ENCODE data around the gene DPEP3.

Gene DPEP3

DNA sequence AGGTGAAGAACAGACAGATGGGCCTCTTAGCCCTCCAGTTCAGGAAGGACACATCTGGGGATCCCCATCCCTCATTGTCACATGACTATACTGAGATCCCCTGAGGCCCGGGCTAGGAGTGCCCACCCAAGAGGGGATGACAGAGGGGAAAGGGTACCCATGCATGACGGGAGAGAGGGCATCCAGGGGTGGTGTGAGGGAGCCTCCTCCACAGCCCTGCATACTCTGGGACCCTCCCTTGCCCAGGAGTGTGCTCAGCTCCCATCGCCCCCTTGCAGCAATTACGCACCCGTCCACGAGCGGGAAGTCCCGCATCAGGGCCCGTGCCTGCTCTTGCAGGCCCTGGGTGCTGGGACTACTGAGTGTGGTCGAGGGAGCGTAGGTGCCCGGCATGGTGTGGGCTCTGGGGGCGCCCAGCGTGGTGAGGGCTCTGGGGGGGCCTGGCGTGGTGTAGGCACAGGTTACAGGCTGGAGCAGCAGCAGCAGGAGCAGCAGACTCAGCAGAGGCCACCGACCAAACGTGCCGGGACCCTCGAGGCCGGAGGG lies 12.4 kb upstream of the DPEP3 start:
- no peak overlapping the region for H3K4me3 ChIP-seq (ENCODE audit: low read depth, low read length)
- TF ChIP-seq, protein P1, sequence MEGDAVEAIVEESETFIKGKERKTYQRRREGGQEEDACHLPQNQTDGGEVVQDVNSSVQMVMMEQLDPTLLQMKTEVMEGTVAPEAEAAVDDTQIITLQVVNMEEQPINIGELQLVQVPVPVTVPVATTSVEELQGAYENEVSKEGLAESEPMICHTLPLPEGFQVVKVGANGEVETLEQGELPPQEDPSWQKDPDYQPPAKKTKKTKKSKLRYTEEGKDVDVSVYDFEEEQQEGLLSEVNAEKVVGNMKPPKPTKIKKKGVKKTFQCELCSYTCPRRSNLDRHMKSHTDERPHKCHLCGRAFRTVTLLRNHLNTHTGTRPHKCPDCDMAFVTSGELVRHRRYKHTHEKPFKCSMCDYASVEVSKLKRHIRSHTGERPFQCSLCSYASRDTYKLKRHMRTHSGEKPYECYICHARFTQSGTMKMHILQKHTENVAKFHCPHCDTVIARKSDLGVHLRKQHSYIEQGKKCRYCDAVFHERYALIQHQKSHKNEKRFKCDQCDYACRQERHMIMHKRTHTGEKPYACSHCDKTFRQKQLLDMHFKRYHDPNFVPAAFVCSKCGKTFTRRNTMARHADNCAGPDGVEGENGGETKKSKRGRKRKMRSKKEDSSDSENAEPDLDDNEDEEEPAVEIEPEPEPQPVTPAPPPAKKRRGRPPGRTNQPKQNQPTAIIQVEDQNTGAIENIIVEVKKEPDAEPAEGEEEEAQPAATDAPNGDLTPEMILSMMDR (IDR thresholded peaks at IDR 0.05; ENCODE audit: control insufficient read depth, extremely low read depth, insufficient read depth), result no peak
- DNase-seq (ENCODE audit: low read depth), result no peak

DNA sequence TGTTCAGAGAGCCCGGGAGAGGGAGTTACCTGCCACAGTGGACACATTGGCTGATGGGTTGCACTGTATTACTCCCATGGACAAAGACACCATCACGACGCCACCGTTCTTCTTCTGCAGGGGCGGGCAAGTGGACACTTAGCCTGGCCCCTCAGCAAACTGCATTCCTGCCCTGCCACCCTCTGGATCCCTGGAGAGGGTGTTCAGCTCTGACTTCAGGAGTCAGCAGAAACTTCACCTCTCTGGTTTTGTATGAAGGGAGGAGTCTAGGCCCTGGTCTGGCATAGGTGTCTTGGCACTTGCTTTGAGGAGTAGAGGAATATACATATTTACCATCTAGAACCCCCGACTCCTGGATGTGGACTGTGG lies 9.7 kb upstream of the DPEP3 start:
- DNase-seq (ENCODE audit: low read depth), result no peak
- no peak overlapping the region for H3K4me3 ChIP-seq (ENCODE audit: low read depth, low read length)
- TF ChIP-seq, protein P1 (IDR thresholded peaks at IDR 0.05; ENCODE audit: control insufficient read depth, extremely low read depth, insufficient read depth), result no peak

DNA sequence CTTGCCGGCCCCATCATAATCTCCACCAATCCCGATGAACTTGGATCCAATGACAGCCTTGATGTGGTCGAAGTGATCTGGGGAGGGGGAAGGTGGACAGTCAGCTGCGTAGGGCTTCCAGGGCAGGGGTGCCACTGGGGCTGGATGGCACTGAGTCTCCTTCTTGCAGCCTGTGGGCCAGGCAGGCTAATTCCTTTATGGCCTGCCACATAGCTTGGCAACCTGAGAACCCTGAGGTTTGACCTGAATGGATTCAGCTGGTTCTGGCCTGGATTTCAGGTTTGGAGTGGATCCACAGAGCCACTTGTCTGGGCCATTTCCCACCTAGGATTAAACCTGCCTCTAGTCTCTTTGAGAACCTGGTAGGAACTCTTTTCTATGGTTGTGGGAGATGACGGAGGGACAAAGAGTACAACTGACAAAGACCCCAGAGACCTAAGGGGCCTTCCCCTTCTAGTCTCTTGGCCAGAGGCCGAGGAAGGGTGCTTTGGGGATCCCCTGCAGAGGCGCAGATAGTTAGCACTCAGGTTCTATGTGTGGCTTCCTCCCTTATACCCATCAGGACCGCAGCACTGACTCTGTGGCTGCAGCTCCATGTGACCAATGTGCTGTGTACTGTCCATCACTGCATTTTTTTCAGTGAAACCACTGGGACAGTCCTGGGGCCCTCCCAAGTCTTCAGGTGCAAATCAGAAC lies 9.2 kb upstream of the DPEP3 start:
- no peak overlapping the region for H3K4me3 ChIP-seq (ENCODE audit: low read depth, low read length)
- no peak for DNase-seq (ENCODE audit: low read depth)
- TF ChIP-seq, protein P1 (IDR thresholded peaks at IDR 0.05; ENCODE audit: control insufficient read depth, extremely low read depth, insufficient read depth), result no peak

DNA sequence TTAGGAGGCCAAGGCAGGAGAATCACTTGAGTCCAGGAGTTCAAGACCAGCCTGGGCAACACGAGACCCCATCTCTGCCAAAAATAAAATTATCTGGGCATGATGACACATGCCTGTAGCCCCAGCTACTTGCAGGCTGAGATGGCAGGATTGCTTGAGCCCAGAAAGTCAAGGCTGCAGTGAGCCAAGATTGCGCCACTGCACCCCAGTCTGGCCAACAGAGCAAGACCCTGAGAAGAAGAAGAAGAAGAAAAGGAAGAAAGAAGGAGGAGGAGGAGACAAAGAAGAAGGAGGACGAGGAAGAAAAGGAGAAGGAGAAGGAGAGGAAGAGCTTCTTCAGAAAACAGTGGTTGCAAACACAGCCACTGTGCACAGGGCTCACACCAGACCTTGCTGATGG lies 8.4 kb upstream of the DPEP3 start:
- DNase-seq (ENCODE audit: low read depth), result no peak
- H3K4me3 ChIP-seq (ENCODE audit: low read depth, low read length), result no peak overlapping the region
- TF ChIP-seq, protein P1 (IDR thresholded peaks at IDR 0.05; ENCODE audit: control insufficient read depth, extremely low read depth, insufficient read depth), result no peak

DNA sequence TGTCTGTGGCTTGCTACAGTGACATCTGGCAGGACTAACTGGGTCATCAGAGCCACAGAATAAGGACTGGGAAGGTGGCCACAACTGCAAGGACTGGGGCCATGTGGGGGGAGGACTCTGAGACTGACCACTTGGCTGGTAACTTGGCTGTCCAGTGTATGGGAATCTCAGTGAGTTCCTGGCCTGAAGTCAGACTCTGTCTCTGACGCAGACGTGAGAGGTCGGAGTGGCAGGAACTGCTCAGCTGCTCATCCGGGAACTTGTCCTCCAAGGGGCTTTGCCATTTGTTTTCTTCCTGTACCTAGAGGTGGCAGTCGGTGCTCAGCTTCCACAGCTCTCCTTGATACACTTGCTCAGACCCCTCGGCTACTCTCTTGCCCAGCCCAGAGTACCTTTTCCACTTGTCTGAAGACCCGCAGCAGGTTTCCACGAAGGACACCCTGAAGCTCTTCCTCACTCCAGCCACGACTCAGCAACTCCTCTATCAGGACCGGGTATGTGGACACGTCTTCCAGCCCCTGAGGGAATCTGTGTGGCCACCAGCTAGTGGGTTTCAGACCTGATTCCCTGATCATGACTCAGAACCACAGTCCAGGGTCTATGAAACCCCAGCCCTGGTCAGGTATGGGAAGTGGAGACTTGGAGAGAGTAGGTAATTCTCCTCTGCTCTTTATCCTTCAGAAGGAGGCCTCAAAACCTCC lies 7.3 kb upstream of the DPEP3 start:
- TF ChIP-seq, protein P1 (IDR thresholded peaks at IDR 0.05; ENCODE audit: control insufficient read depth, extremely low read depth, insufficient read depth), result no peak
- no peak for DNase-seq (ENCODE audit: low read depth)
- H3K4me3 ChIP-seq (ENCODE audit: low read depth, low read length), result no peak overlapping the region

DNA sequence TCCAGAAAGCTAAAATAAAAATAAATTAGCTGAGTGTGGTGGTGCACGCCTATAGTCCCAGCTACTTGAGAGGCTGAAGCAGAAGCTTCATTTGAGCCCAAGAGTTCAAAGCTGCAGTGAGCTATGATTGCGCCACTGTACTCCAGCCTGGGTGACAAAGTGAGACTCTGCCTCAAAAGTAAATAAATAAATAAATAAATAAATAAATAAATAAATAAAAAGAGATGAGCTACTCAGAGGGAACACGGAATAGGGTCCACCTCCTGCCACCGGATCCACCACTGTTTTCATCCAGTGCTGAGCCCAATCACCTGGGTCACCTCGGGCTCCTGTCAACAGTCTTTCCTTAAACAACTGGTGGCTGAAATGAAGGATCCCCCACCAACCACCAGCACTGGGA lies 6.7 kb upstream of the DPEP3 start:
- TF ChIP-seq, protein P1 (IDR thresholded peaks at IDR 0.05; ENCODE audit: control insufficient read depth, extremely low read depth, insufficient read depth), result no peak

More for the DNA sequence above, 6.7 kb upstream of the DPEP3 start:
- H3K4me3 ChIP-seq (ENCODE audit: low read depth, low read length), result no peak overlapping the region
- no peak for DNase-seq (ENCODE audit: low read depth)
